GM19239 (cell line): Measurements from ENCODE around the gene ZNF398.

Experiments
- DNase-seq: peaks from one replicate; pipeline ENCODE4 v3.0.0; 2011; ENCODE audit warnings: low spot score; ENCODE audit not compliant: insufficient read length
- FAIRE-seq: peaks from 2 replicates; lab custom pipeline; 2011; peaks lifted over from hg19 to GRCh38; lab: Jason Lieb, UNC

The ZNF398 gene

DNA sequence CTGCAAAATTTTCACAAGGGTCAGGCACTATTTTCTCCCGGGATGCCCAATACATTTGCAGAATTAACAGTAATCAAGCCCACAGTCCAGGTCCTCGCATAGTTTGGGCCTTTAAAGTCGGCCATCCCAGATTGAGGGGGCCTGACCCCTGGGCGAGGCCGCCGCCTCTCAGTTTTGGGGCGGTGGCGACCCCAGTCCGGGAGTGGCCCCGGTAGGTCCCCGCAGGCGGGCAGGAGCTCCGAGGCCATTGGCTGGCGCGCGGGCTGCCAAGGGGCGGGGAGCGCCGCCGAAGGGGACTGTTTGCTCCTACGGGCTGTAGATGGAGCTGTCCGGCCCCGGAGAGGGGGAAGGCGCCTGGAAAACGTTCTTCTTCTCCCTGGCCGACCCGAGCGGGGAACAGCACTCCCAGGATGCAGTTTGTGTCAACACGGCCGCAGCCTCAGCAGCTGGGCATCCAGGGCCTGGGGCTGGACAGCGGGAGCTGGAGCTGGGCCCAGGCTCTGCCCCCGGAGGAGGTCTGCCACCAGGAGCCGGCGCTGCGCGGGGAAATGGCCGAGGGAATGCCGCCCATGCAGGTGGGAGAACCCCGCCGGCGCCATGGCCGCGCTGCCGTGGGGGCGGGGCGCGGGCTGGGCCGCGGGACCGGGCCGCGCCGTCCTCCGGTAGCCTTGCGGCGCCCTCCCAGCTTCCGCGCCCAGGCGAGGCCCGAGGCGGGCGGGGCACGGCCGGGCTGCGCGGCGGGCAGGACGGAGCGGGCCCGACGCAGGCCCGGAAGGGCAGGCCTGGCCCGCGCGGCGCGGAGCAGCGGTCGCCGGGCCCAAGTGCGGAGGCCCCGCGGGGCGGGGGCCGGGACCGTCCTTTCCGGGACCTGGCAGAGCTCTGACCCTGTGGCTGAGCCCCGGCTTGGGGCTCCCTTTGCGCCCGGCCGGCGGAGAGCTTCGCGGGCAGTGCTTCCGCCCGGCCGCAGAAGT lies 48.2 kb downstream of the ZNF398 start, which contains the start of gene ZNF282:
Gene ZNF282, plus strand, starts transcription at position 367 of the 971 bp plus-strand sequence. Its CDS starts 44 bp downstream, at position 411.
- DNase-seq (peak; percentile 96), FAIRE-seq (peak; percentile 75)

DNA sequence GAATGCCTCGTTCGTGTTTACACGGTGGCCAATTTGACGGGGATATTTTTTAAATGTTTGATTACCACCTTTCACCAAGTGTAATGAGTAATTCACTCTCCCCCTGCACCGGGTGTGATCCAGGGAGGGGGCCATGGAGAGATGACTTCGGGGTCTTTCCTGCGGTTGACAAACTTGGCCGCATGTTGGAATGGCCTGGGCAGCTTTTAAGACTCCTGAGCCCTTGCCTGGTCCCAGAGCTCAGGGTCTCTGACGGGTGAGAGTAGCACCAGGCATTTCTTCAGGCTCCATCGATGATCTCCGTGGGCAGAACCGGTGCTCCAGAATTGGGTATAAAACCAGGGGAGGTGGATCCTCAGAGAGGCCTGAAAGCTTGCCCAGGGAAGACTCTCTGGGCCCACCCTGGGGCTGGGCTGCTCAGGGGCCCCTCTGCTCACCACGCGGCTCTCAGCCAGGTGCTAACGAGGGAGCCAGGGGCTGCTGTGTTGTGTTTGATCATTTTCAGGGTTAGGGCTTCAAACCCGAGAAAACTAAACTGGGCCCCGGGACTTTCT lies 49.0 kb downstream of the ZNF398 start:
- peak; percentile 29 for DNase-seq
- no peak for FAIRE-seq

DNA sequence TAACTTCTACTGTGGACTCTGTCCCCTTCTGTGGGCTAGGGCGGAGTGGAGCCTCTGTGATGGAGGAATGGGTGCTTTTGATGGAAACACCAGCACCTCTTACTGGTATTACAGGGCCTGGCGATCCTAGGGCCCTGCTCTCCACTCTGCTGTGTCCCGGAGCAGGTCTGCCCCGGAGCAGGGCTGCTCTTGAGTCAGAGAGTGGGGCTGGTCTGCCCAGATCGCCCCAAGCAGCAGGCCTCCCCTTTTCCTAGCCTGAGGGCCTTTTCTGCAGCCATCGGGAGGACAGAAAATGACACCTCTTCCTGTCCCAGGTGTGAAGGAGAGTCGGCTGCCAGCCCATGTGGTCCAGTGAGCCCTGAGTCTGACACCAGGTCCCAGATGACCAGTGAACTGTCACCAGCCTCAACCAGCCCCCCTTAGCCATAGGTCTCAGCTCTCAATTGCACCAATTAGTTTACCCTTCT lies 49.5 kb downstream of the ZNF398 start:
- FAIRE-seq, result no peak
- DNase-seq, result peak; percentile 33

DNA sequence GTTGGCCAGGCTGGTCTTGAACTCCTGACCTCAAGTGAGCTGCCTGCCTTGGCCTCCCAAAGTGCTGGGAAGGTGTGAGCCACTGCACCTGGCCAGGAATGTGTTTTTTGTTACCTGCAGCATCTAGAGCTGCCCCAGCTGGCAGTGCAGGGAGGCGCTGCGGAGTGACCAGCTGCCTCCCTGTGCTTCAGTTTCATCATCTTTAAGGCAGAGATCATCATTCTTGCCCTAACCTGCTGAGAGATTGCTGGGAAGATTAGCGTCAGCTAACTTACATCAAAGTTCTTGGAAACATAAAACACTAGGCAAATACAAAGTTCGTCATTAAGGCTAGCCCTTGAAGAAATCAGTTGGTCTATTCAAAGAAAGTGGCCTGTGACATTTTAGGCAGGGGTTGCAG lies 50.4 kb downstream of the ZNF398 start:
- DNase-seq (no peak), FAIRE-seq (no peak)

DNA sequence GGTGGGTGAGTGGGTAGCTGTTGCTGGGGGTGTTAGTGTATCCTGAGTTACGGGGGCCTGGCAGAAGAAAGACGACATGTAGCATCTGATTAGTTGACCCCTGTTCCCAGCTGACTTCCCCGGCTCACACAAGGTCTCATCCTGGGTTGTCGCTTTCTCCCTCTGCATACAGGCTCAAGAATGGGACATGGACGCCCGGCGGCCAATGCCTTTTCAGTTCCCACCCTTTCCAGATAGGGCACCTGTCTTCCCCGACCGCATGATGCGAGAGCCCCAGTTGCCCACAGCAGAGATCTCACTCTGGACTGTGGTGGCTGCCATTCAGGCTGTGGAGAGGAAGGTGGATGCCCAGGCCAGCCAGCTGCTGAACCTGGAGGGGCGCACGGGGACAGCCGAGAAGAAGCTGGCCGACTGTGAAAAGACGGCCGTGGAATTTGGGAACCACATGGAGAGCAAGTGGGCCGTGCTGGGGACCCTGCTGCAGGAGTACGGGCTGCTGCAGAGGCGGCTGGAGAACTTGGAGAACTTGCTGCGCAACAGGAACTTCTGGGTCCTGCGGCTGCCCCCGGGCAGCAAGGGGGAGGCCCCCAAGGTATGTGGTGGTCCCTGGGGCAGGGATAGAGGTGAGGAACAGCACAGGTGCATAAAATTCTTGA lies 51.0 kb downstream of the ZNF398 start:
- FAIRE-seq (no peak), DNase-seq (no peak)

DNA sequence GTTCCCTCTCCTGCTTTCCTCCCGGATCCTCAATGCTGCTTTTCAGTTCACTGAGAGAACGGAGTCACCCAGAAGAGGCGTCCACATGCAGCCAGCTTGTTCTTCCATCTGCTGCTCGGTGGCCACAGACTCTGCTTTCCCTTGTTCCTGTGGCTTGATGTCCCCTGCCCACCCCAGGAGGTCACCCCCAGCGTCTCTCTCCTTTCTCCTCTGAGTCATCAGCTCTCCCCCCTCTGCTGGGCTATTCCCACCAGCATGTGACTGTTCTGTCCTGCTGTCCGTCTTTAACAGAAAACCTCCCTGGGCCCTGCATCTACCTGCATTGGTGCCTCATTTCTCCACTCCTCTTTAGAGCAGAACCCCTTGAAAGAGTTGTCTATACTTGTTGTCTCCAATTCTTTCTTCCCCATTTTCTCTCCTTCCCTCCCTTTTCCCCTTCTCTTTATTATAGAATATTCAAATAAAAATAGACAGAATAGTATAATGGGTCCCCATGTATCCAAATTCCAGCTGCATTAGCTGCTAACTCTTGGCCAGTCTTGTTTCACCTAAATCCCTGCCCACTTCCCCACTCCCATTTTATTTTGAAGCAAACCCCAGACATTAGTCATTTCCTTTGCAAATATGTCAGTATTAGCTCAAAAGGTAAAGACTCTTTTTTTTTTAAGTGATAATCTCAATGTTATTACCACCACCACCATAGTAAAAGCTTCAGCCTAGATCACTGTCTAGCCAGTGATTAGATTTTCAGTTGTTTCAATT lies 52.2 kb downstream of the ZNF398 start:
- FAIRE-seq (no peak), DNase-seq (no peak)

DNA sequence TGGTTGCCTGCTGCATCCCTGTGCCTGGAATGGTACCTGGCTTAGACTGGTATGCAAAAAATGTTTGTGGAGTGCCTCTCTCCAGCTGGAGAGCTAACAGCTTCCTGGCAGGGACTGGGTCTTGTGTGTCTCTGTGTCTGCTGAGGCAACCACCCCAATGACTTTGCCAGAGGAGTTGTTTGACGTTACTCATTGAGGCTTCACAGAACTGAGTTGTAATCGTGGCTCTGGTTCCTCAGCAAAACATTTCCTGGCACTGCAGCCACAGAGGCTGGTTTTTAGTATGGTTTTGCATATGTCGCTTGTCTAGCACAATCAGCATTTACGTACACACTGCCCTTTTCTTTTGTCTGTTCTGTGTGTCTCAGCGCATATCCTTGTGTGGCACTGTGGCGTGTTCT lies 55.6 kb downstream of the ZNF398 start:
- no peak for DNase-seq
- no peak for FAIRE-seq

DNA sequence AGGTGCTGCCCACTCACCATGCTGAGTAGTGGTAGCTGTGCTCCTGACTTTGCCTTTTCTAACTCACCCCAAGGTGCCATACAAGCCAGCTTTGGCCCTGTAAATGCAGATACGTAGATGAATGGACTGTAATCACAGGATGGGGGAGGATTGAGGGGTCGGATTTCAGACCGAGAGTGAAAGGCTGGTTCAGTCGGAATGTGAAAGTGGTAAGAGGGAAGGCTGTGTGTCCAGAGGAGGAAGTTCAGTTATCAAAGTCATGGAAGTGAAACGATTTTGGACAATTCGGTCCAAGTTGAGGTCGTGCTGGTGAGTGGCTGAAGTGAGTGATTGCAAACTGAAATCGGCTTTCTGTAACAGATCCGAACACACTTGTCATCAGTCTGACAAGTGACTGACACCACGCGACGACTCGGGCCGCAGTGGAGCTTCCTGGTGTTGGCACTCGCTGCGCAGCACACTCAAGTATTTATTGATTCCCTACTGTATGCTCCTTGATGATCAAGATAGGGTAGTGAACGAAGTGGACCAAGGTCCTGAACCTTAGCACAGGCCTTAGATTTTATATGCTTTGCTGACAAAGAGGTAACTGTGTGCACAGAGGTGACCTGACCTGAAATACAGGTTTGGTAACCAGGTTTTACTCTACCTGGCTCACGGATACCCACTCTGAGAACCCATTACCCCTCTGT lies 58.6 kb downstream of the ZNF398 start:
- FAIRE-seq, result no peak
- no peak for DNase-seq

DNA sequence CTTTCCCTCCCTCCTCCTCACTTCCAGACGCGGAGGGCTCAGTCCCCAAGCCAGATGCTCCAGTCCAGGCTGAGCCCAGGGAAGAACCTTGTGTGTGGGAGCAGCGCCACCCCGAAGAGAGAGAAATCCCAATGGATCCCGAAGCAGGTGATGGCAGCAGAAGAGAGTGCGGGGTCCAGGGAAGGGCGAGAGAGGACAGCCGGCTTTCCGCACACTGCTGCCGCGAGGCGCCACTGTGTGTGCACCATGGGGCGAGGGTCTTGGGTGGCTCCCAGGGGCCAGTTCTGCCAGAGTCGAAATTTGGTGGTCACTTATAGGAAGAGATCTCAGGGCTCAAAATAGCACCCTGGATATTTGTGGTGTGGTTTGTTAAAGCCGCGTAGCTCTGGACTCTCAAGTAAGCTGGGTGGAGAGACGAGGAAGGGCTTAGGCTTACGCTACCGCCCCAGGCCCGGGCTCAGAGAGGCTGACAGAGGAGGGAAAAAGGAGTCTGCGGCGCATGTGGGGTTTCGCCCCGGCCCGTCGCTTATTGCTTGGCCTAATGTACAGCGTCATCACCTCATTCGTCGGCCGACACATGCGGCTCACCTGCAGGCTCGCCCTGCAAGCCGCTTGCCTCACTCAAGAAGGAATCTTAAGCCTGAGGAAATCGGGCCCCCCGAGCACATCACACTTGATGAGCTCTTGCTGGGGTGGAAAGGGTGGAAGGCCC lies 60.2 kb downstream of the ZNF398 start:
- DNase-seq (no peak), FAIRE-seq (no peak)

DNA sequence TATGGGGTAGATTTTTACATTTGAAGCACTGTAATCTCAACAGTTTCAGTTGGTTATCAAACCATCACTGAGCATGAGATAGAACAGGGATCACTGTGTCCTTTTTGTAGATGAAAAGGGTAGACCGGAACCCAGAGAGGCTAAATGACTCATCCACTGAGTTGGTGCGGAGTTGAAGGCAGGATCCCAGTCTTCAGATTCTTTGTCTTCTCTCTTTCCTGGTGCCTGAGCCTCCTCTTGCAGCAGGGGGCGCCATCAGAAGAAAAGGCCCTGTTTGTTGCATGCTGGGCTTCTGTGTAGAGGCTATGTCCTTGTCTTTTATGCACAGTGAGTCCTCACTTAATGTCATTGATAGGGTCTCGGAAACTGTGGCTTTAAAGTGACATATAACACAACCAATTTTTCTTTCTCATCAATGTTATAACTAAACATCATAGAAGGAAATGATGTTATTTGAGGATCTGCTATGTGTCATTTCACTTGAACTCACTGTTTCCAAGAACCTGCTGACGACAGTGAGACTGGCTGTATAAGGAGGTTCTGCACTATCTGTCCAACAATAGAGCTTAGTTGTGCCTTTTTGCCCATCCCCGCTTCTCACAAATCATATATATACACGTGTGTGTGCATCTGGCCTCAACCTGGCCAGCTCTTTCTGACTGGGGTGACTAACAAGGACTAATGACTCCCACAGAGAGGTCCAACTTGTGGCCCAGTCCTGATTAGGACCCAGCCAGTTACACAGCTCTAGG lies 62.4 kb downstream of the ZNF398 start:
- FAIRE-seq (peak; percentile 68), DNase-seq (peak; percentile 57)

DNA sequence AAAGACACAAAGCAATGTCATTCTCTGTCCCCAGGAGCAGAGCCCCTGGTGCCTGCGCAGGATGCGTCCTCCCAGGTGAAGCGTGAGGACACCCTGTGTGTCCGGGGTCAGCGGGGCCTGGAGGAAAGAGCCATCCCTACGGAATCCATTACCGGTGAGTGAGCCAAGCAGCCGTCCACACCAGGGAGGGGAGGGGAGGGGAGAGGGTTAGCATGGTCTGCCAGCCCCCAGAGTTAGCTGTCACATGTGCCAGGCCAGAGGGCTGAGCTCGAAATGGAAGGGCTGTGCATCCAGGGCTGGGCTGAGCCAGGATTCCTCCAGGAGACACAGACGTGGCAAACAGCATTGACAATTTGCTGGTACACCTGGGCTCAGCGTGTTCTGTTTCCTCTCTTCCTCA lies 63.3 kb downstream of the ZNF398 start:
- no peak for FAIRE-seq
- no peak for DNase-seq

DNA sequence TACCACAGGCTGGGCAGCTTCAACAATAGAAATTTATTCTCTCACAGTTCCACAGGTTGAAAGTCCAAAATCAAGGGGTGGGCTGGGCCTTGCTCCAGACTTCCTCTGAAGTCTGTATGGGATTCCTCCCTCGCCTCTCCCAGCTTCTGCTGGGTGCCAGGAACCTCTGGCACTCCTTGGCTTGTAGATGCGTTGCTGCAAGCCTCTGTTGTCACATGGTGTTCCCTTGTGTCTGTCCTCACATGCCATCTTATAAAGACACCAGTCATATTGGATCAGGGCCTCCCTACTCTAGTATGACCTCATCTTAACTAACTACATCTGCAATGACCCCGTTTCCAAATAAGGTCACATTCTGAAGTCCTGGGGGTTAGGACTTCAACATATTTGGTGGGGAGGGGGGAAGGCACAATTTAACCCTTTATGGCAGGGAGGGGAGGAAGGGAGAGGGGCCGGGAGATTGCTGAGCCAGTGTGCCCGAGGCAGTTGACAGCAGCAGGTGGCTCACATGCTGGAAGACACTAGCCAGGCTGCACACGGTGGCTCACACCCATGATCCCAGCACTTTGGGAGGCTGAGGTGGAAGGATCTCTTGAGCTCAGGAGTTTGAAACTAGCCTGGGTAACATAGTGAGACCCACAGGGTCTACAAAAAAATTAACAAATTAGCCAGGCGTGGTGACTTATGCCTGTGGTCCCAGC lies 66.9 kb downstream of the ZNF398 start:
- FAIRE-seq (no peak), DNase-seq (no peak)

DNA sequence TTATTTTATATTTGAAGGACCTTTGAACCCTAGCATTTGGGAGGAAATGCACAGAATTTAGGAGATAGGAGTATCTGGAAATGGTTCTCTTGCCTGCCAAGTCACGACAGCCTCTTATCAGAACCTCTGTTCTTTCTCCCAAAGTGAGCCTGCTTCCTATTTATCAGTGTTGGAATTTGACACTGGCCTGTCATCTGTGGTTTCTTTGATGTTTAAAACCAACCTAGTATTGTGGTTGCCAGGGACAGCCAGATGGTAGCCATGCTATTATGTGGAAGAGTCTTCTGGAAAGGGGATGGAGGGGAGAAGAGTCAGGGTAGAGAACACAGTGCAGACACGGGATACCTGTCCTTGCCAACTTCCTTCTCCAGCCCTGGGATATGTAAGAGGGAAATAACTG lies 69.1 kb downstream of the ZNF398 start:
- DNase-seq (no peak), FAIRE-seq (no peak)

DNA sequence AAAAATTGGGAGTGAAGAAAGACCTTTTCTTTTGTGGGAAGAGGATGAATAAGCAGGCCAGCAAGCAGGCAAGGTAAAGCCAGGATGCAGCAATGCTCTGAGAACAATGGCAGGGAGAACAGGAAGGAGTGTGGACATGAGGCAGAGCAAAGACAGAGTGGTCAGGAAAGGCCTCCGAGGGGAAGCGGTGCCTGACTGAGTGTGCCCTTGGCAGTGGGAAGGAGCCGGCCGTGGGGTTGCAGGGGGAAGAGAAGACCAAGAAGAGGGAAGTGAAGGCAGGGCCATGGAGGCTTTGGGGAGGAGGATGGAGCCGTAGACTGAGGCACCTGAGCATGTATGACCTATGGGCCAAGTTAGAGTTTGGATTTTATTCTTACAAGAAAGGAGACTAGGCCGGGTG lies 70.3 kb downstream of the ZNF398 start:
- DNase-seq, result no peak
- FAIRE-seq, result no peak

DNA sequence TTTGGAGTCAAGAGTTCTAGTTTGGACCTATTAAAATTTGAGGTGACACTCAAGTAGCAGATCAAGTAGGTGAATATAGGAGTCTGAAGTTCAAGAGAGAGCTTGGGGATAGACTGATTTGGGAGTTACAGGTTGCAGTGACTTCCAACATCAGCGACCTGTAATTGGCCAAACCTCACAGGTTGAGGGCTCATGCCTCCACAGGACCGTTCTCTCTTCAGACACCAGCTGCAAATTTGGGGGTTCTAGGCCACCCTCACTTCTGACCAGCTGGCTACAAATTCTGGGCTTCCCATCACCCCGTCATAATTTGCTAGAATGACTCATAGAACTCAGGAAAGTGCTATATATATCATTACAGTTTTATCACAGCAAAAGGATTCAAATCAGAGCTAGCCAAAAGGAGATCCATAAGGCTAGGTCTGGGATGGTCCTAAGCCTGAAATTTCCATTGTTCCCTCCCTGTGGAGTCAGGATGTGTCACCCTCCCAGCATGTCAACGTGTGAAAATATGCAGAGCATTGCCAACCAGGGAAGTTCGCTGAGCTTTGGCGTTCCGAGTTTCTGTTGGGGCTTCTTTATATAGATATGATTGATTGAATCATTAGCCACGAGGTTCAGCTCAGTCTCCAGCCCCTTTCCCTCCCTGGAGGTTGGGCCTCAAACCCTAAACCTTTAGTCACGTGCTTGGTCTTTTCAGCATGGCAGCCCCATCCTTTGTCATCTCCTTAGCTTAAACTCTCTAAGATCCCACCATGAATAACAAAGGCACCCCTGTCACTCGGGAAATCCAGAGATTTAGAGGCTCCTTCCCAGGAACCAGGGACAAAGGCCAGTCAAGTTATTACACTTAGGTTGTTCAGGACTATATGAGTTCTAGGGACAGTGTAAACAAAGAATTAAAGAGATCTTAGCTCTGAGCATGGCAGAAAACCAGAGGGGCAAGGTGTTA lies 71.5 kb downstream of the ZNF398 start:
- DNase-seq (no peak), FAIRE-seq (no peak)

DNA sequence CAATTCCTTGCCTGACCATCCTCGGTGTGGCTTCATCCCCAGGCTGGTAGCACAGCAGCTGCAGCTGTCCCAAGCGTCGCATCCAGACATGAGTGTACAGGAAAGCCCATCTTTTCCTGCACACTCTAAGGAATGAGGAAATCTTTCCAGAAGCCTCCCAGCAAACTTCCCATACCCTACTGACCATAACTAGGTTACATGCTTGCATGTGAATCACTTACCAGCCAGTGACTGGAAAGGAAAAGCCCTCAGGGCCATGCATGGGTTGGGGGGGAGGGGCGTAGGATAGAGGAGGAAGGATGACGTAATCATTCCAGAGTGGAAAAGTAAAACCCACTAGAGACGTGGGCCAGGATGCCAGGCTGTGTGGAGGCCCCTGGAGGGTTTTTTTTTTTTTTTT lies 73.3 kb downstream of the ZNF398 start:
- no peak for FAIRE-seq
- no peak for DNase-seq

DNA sequence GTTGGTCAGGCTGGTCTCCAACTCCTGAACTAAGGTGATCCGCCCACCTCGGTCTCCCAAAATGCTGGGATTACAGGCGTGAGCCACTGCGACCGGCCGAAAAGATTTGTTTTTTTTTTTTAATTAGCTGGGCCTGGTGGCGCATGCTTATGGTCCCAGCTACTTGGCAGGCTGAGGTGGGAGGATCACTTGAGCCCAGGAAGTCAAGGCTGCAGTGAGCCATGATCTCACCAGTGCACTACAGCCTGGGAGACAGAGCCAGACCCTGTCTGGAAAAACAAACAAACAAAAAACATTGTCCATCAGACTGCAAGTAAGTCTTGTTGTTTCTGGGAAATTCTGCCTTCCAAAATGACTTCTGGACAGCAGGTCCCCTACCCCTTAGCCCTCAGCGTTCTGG lies 75.9 kb downstream of the ZNF398 start:
- FAIRE-seq (no peak), DNase-seq (no peak)
